Suppressor macrophage treated with lipopolysaccharide for 1 hour (primary cell): Measurements from ENCODE around the gene PNPLA2.

Experiments
- DNase-seq, 3 donors: peaks; one replicate each; pipeline ENCODE4 v3.0.0-alpha.2; 2020 to 2022

Gene PNPLA2

GRCh38 chr11:832529-833113 lies 13.9 kb downstream of the PNPLA2 start, which contains the start of gene CD151:
TSS of gene CD151 (plus strand) at chr11:832952. CDS start at chr11:836070, 3,118 bp downstream.
- DNase-seq: peak; percentile 73 to 90 (median 83)

- DNase-seq: peak; percentile 68 to 86 (median 70)
Observed at GRCh38 chr11:833114-833791, 14.5 kb downstream of the PNPLA2 start.

DNA sequence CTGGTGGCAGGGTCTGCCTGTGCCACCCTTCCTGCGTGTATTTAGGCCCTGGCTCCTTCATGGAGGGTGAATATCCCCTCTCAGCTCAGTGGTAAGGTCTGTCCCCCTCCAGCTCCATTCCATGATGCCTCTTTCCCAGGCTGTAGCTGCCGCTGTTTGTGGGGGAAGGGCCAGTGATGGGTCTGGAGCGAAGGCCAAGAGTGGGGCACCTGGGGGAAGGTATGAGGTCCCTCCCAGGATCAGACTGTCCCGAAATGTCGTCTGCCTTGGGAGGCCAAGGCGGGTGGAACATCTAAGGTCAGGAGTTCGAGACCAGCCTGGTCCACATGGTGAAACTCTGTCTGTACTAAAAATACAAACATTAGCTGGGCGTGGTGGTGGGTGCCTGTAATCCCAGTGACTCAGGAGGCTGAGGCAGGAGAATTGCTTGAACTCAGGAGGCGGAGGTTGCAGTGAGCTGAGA lies 15.2 kb downstream of the PNPLA2 start:
- peak in 1 of 3 donors; percentile 25 for DNase-seq

- peak; percentile 83 to 89 (median 84) for DNase-seq
Observed at GRCh38 chr11:834371-835316, 15.9 kb downstream of the PNPLA2 start.

DNA sequence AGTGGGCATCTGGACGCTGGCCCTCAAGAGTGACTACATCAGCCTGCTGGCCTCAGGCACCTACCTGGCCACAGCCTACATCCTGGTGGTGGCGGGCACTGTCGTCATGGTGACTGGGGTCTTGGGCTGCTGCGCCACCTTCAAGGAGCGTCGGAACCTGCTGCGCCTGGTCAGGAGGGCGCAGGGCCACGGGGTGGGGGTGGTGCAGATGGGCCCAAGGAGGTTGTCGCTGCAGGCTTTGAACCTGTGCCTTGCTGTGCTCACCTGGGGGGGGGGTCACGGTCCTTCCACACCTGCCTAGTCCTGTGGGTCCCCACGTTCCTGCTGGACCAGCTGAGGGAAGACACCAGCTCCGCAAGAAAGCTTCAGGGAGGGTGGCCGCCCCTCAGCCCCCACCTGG lies 17.6 kb downstream of the PNPLA2 start:
- DNase-seq: no peak

DNA sequence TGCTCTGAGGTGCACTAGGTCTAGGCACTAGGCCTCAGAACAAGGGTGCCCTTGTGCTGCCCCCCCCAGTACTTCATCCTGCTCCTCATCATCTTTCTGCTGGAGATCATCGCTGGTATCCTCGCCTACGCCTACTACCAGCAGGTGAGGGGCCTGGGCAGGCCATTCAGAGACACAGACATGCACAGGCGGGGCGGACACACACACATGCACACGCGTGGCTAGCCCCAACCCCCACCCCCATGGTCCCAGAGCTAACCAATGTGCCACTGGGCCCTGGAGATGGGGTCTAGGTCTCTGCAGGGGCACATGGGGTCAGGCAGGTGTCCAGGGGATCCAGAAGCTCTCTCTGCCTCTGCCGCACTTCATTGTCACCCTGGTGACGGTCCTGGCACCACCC lies 18.0 kb downstream of the PNPLA2 start:
- DNase-seq: no peak

GRCh38 chr11:837189-837989 lies 18.7 kb downstream of the PNPLA2 start:
- DNase-seq: no peak

- DNase-seq: no peak
Observed at GRCh38 chr11:837990-838307, 19.2 kb downstream of the PNPLA2 start.

DNA sequence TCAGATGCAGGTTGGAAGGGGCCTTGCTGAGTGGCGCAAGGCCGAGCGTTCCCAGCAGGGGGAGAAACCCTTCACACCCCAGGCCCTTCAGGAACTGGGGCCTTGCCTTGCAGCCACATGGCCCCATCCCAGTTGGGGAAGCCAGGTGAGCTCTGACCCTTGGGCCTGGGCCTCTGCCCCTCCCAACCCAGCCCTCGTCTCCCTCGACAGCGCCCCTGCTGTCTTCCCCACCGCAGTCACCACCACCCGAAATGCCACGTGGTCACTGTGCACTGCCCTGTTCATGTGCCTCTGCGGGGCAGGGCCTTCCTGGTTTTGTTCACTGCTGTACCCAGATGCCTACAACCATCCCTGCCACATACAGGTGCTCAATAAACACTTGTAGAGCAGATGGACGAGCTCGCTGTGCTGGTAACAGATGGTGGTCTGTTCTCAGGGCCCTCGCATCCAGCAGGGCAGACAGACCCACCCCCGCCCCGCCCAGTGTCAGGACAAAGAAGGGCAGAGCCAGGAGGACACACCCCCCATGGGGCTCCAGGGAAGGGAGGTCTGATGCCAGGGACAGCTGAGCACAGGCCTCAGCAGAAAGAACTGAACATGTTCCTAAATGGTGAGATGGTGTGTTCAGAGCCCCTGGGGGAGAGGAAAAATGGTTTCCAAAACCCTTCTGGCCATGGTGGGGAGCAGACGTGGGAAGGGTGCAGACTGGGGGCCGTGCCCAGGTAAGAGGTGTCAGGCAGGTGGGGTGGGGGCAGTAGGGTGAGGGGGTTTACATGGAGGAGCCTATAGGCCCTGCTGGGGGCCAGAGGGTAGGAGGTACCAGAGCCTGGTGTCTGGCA lies 19.9 kb downstream of the PNPLA2 start:
- no peak for DNase-seq

- no peak for DNase-seq
Observed at GRCh38 chr11:839280-839623, 20.5 kb downstream of the PNPLA2 start.

DNA sequence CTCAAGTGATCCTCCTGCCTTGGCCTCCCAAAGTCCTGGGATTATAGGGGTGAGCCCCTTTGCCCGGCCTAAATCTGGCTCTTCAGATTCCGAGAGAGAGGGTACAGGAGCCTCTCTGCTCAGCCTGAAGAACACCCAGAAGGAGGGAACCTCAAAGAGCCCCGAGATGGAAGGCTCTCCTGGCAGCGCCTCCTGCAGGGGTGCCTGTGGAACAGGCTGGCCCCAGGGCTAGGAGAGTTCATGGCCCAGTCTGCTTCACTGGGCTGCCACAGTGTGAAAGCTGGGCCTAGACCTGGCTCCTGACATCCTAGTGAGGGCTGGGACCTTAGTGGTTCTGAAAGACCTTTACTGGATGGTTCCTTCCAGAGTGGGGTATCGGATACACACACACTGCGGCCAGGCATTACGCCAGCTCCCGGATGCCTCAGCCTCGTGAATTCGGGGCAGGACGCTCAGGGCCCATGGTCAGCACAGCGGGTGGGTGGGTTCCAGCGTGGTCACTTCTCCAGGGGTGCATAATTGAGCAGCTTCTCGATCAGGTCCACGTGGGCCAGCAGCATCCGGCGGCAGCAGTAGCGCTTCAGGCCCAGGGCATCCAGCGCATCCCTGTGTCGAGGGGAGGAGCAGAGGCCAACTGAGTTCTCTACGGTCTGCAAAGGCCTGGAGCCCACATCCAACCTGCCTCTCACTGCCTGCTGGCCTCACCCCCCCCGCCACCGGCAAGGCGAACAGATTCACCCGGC lies 21.3 kb downstream of the PNPLA2 start:
- DNase-seq: peak in 1 of 3 donors; percentile 20

DNA sequence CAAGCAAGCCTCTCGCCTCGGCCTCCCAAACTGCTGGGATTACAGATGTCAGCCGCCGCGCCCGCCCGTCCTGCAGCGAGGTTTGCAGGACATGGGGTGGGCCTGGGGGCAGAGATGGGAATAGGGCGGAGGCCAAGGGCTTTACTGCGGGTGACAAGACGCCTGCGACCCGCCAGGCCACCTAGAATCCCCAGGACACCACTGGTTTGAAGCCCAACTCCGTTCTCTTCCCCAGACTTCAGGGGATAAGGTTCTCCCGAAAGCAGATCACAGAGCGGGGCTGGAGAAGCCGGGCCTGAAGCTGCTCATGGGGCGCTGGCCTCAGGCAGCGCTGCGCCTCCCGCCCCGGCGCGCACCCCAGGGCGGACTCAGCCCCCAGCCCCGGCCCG lies 23.3 kb downstream of the PNPLA2 start:
- peak in 1 of 3 donors; percentile 28 for DNase-seq

DNA sequence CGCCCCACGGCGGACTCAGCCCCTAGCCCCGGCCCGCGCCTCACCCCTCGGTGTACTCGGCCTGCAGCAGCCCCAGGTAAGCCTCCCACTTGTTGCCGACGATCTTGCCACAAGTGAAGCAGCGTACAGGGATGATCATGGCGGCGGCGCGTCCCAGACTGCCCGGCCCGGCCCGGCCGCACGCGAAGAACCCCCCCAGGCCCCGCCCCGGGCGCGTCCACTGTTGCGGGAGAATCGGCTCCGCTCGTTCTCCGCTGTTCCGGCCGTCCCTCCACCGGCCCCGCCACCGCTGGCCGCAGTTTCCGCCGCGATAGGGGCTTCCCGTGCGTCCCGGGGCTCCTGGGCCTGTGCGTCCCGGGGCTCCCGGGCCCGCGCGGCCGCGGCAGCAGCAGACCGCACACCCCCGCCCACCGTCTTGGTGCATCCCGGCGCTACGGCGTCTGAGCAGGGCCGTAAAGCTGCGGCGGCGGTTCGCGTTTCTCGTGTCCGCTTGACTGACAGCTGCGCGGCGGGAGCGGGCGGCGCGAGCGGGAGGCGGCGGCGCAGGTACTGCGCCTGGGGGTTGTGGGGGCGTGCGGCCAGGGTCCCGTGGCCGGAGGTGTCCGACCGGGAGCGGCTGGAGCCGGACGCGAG lies 23.8 kb downstream of the PNPLA2 start, which contains the start of the genes POLR2L and TSPAN4:
Gene POLR2L, minus strand, starts transcription at position 160 of the 633 bp plus-strand sequence. Its CDS starts 21 bp downstream, at position 139.
Gene TSPAN4, plus strand, starts transcription at position 483 of the 633 bp plus-strand sequence. CDS start 7,453 bp downstream, outside the sequence.
- peak; percentile 91 to 97 (median 95) for DNase-seq

DNA sequence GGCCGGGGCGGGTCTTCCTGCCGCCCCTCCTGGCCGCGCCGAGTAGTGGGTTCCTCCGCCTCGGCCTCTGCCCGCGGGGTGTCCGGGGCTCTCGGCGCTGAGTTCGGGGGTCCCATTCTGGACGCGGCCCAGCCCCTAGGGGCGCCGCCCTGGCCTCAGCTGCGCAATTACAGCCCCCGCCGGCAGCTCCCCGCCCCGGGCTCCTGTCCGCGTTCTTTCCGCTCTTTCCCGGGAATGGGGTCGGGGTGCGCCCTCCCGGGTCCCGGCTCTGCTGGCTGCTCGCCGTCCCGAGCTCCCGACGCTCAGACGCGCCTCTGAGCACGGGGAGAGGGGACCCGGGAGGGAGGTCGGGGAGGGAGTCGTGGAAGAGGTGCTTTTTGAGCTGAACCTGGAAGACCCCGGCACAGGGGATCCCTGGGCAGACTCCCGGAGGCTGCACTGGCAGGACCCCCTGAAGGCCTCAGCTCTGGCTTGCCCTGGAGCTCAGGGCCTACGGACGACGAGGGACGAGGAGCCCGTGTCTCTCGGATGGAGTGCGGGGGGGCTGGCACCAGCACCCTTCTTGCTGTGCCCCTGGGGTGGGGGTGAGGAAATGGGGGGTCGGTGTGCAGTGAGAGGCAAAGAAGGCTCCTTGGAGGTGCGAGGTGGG lies 24.5 kb downstream of the PNPLA2 start:
- no peak for DNase-seq

GRCh38 chr11:843818-844692 lies 25.3 kb downstream of the PNPLA2 start:
- peak; percentile 79 to 91 (median 84) for DNase-seq

DNA sequence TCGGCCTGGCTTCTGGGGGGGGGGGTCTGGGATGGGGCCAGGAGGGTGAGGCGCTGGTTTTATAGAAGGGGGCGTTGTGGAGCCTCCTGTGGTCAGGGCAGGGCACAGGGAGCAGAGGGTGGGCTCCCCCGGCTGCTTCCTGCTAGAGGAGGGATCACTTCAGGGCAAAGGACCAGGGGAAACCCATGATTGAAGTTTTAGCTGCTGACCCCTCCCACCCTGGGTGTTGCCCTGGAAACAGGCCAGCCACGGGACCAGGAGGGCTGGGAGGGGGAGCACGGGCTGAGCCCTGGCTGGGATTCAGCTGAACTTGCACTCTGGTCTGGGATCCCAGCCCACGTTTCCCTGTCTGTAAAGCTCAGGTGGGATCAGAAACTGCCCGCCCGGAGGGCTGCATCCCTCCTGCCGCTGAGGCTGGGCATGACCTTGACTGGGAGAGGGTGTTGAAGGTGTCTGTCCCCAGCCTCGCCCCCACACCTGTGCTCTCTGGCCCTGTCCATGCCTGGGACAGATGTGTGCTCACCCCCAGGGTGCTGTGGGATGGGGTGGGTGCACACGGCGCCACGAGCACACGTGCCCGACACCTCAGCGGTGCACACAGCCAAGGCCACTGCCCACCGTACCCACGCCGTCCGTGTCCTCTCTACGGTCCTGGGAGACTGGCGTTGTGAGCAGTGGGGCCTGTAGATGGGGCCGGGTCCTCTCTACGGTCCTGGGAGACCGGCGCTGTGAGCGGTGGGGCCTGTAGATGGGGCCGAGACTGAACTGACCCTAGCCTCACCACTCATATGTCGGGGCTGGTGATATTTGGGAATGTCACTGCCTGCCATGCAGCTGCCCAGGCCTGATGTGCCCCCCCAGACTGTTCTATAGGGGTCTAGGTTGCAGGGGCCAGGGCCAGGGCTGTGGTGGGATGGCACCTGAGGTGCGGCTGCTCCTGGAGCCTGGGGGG lies 26.3 kb downstream of the PNPLA2 start:
- peak; percentile 69 to 85 (median 75) for DNase-seq

DNA sequence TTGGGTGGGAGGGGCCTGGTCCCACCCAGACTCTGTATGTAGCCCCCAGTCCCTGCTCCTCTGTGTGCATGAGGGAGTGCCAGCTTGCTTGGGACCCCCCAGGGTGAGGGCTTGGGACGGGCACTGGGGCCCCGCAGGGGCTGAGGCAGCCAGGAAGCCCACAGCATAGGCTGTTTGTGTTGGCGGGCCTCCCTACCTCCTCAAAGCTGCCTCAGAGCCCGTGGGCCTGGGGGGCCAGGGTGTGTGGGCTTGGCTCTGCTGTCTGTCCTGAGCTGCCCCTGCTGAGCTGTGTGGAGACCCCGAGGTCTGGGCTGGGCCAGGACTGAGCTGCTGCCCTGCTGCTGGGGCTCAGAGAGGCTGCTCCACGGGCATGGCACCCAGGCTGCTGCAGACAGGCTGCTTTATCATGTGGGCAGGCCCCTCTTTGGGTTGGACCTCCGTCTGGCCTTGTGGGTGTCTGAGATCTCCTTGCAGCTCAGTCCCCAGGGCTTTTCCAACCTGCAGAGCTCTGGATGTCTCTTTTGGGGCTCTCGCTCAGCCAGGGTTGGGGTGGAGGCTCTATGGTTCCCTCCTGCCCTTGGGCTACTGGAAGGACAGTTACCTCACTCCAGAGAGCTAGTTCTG lies 27.3 kb downstream of the PNPLA2 start:
- no peak for DNase-seq
